Hematopoietic multipotent progenitor cell (in vitro differentiated cells): Measurements from ENCODE around the gene GPR34. TPM values are rescaled to one million over a fixed set of nuclear protein-coding genes. Genes with fewer than 3 reads are reported as not detected.
A peak's percentile ranks its signal among the peaks of the same experiment; 100 is the strongest.
"Not testable (repeated sequence)": the region's sequence is repeated elsewhere in the genome, so short reads cannot be mapped to it uniquely, and the experiment has no call there.

ENCODE experiments used
- DNase-seq, 3 donors: peaks; one replicate each; pipeline ENCODE4 v3.0.0-alpha.2; 2011 to 2015; ENCODE audit warnings: low read depth in 2 of 3, low spot score in 2 of 3
- total RNA-seq: library from RNA; depleted of rRNA; stranded (reverse); fragments of >200 nt; gene quantifications from one replicate; pipeline ENCODE4 v1.2.3, GENCODE V29; 2012

Gene GPR34, protein sequence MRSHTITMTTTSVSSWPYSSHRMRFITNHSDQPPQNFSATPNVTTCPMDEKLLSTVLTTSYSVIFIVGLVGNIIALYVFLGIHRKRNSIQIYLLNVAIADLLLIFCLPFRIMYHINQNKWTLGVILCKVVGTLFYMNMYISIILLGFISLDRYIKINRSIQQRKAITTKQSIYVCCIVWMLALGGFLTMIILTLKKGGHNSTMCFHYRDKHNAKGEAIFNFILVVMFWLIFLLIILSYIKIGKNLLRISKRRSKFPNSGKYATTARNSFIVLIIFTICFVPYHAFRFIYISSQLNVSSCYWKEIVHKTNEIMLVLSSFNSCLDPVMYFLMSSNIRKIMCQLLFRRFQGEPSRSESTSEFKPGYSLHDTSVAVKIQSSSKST
- total RNA-seq, result under 0.01 TPM

DNA sequence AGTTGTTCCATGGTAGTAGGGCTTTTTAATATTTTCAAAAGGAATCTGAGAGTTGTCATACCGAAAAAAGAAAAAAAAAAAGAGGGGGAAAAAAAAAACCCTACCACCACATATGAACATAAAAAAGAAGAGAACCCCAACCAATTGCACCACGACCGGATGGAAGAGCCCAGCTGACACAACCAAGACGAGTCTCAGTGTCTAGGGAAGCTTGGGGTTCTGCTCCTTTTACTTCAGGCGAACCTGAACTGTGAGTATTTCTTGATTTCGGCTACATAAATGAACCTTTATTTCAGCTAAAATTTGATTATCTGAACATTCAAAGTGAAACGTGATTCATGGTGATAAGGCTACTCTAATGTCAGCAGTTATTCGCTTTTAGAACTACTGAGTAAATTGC is at the start of gene GPR34:
Gene GPR34 (plus strand): TSS at position 139 of the 400 bp plus-strand sequence. CDS start 6,661 bp downstream, outside the sequence.
- DNase-seq, result no peak

- DNase-seq, result not testable (repeated sequence)
Observed at GRCh38 chrX:41646201-41646600, 42.6 kb upstream of the GPR34 start.

DNA sequence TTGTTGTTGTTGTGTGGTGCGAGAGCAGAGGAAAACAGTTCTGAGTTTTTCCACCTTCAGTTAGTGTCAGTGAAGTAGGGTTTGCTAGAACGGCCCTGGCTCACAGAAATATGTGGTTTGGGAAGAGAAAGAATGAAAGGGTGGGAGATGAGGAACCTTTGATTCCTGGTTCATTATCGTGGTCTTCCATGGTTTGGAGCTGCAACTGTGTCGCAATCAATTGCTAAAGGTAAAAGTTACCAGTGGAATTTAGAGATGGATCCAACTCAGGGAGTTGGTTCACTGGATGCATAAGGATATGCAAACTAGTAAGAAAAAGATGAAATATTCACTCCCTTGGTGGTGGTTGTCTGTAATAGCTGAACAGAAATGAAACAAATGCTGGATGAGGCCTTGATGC is 35.6 kb upstream of the GPR34 start:
- no peak for DNase-seq

DNA sequence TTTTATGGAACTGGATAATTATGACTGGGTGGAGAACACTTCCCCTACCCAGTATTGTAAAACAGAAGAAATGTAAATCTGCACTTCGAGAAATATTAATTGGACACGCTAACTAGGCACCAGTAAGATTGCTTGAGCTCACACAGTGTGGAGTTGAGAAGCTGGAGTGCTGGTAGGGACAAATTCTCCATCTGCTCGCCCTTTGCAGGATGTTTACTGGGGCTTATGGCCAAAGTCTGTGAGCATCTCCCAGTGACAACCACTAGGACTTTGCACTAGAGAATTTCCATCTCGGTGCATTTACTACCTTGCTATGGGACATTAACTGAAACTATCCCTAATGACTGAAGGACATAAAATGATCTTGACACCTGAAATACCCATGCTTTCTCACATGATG is 33.7 kb upstream of the GPR34 start:
- DNase-seq, result no peak

DNA sequence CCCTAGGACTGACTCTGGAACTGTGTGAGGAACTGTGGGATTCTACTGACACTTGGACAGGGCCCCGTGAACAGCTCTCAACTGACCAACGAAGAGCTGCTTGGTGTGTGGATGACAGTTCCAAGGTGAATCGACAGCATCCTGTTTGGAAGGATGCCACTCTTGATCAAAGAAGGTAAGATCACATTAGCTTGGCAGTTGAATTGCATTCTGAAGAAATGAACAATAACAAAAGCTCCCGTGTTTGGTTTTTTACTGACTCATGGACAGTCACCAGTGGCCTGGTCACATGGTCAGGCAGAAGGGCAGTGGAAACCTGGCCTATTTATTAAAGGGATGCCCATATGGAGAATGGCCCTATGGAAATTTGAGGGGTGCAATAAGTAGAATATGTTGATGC is 33.1 kb upstream of the GPR34 start:
- no peak for DNase-seq

GRCh38 chrX:41661366-41662095 is 27.2 kb upstream of the GPR34 start:
- DNase-seq, result no peak

GRCh38 chrX:41664375-41664901 is 24.3 kb upstream of the GPR34 start:
- DNase-seq, result no peak

GRCh38 chrX:41664908-41665307 is 23.9 kb upstream of the GPR34 start:
- no peak for DNase-seq

DNA sequence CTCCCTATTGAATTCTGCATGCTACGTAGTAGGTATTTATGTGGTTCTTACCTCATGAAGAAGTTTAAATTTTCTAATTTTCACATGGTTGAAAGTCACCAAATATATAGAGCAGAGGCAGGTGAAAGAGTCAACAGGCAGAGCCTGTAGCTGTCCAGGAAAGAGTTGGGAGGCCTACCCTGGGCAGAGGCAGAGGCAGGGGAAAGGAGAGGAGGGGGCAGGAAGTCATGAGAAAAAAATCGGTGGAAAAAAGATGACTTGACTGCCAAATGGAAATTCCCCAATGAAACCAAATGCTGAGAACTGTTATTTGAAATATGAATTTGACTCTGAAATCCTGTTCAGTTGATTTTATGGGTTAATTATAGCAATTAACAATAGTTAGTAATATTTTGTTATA is 23.1 kb upstream of the GPR34 start:
- DNase-seq, result no peak

DNA sequence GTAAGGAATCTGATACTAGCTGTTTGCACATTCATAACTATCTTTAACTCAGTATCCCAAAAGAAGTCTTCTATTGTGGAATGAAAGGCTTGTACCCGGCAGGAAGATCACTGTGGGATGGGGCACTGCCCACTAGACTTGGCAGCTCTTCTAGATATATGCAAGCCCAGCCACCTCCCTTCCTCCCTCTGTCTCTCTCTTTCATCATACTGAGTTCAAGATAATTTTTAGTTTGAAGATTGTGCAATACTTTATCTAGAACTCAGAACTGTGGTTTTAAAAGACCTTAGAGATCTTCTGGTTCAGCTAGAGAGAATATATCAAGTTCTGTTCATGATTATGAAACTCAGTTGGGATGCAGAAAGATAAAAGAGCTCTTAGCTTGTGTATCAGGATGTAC is 22.5 kb upstream of the GPR34 start:
- DNase-seq, result no peak

DNA sequence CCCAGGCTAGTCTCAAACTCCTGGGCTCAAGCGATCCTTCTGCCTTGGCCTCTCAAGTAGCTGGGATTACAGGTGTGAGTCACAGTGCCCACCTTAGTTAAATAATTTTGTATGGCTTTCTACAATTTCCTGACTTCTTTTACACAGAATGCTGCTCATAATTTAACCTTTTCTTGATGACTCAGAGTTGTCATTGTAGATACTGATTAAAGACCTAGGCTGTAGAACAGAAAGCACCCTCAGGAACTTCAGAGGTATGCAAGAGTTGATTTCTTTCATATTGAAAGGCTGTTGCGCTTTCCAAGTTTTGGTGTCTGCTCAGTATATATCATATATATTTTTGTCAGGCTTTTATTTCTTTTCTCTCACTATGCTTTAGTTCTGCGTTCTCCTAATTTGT is 21.1 kb upstream of the GPR34 start:
- DNase-seq, result no peak

DNA sequence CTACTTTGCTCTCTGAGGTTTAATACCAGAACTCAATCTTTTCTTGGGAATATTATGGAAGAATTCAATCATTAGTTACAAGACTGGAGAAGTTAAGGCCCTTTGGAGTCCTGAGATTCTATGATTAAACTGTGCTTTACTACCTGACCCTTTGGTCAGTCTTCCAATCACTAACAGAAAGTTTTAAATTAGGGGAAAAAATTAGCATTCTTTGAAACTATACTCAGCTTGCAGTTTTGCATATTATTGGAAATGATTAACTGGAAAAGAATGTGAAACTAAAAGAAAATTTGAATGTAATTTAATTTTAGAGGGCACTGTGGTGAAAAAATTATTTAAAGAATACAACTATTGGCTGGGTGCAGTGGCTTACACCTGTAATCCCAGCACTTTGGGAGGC is 18.7 kb upstream of the GPR34 start:
- DNase-seq, result no peak

- DNase-seq, result no peak
Observed at GRCh38 chrX:41671082-41671481, 17.7 kb upstream of the GPR34 start.

DNA sequence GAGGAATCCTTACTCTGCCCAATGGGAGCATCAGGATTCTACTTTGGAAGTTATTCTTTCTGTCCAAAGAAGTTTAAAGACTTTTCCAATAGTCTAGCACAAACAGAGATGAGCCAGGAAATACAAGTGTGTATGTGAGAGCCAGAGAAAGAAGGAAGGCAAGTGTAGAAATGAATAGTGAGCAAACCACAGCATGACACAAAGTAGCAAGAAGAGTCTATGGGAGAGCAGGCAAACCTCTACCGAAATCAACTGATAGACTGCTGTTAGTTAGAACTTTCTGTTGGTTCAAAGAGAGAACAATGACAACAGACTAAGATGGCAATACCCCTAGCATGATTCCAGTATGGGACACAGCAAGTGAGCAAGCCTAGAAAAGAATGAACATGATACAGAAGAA is 16.1 kb upstream of the GPR34 start:
- DNase-seq, result no peak

DNA sequence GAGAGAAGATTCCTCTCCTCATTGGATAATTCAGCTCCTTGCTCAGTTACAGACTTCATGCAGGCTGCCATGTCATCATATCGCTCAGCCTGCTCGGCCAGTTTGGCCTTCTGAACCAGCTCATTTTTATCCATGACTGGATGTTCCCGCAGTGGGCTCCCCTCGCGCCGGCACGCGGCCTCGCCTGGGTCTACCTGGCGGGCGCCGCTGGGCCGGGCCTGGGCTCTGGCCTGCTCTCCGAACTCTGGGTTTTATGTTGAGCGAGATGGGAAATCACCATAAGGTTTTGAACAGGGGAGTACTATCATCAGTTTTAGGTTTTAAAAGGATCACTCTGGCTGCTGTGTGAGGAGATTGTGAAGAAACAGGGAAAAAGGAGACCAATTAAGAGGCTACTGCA is 12.4 kb upstream of the GPR34 start:
- not testable (repeated sequence) for DNase-seq

DNA sequence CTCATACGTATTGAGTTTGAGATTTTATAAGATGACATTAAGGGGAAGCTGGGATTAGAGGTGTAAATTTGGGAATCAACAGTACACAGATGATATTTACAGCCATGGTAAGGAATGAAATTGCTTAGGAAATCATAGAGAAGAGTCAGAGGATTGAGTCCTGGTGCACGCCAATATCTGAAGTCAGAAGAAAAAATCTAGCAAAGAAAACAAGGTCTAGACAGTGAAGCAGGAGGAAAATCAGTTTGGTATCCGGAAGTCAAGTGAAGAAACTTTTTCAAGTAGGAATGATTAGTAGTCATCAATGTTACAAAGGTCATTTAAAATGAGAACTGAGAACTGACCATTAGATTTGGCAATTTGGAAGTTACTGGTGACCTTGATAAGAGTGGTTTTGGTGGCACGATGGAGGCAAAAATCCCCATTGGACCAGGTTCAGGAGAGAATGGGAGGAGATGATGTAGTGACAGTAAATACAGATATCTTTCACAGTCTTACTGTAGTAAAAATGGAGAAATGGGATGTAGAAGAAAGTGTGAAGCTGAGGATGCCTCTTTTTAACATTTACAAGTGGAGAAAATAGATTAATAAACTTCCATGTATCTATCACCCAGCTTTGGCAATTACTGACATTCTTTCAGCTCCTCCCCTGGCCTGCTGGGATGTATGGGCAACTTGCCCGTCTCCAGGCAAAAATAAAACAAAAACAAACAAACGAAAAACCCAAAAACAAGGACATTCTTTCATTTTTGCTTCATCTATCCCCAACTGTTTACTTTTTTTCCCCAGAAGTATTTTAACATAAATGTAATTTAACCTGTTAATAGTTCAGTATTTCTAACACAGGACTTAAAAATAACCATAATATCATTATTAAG is 11.4 kb upstream of the GPR34 start:
- no peak for DNase-seq

DNA sequence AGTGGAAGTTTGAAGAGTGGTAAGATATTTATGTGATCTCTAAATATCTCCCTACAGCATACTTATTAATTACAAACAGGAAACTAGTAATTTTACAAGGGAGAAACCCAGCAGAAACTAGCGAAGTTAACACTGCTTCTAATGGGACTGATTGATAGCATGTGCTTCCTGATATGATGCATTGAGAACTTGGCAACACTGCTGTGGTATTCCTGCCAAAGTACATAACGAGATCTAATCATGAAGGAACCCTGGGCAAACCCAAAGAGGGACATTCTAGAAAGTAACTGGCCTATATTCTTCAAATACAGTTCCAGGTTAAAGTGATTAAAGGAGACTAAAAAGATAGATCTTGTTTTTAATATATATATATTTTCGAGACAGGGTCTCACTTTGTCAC is 4.6 kb upstream of the GPR34 start:
- DNase-seq, result no peak

- no peak for DNase-seq
Observed at GRCh38 chrX:41684940-41685339, 3.8 kb upstream of the GPR34 start.

- DNase-seq, result peak in 1 of 3 donors; percentile 63
Observed at GRCh38 chrX:41686788-41687187, 2.0 kb upstream of the GPR34 start.

DNA sequence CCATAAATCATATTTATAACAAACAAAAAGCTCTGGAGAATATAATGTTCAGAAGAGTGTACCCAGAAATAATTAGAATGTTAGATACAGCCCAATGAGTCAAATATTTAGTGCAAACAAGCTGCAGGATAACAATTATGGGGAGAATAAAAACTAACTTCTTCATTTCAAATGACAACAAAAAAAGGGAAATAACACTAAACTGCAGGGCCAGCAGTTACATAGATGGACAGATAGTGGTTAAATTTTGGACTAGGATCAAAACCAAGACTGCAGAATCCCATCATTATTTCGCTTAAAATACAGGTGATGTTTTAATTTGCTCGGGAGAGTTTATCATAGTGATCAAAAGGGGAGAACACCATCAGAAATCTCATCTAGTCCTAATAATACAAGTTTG is 617 bp upstream of the GPR34 start:
- DNase-seq, result no peak

GRCh38 chrX:41689711-41690110 is 938 bp downstream of the GPR34 start:
- no peak for DNase-seq
